K562 (cell line): ENCODE measurements around the gene C22orf31. TPM values are rescaled to one million over a fixed set of nuclear protein-coding genes. Genes with fewer than 3 reads are reported as not detected.

Source experiments
- ATAC-seq: fragments of 200-7000 bp; cut with Tn5 transposase; 3 replicates; pipeline ENCODE4 v1.9.1; 2020; ENCODE audit warnings: moderate library complexity
- BruUV-seq: library from RNA; stranded (reverse); fragments of 400-500 nt; replicated peaks from 2 replicates; lab custom pipeline; 2021; lab: Mats Ljungman, UMichigan
- CTCF ChIA-PET: fragments of 300-600 bp; formaldehyde crosslinking; extraction: SDS; loops from one replicate; lab custom pipeline; 2021; ENCODE audit warnings: low intra/inter-chr PET ratio; lab: Yijun Ruan, JAX
- POLR2A ChIA-PET: fragments of 300-600, 350-650 bp; sonication (Branson Sonifier 250); formaldehyde crosslinking; extraction: SDS; loops from one replicate; lab custom pipeline; 2021; ENCODE audit warnings: antibody characterized with exemption, inconsistent platforms; lab: Yijun Ruan, JAX
- DNase-seq, 4 experiments: peaks; one replicate each; pipeline versions ENCODE4 v3.0.0 to v3.0.0-alpha.2; 2011 to 2018; ENCODE audit warnings: low spot score in 3 of 4, mixed read lengths in 3 of 4; ENCODE audit errors: extremely low read depth in 1 of 4
- FAIRE-seq: peaks from 2 replicates; lab custom pipeline; 2011; peaks lifted over from hg19 to GRCh38; lab: Jason Lieb, UNC
- H2AFZ ChIP-seq: 2 replicates; pipeline ENCODE4 v1.6.0; 2011; ENCODE audit warnings: low read depth, low read length, control low read depth, inconsistent platforms
- H3K27ac ChIP-seq: fragments of 200-600 bp; 3 replicates; pipeline ENCODE4 v1.8.0; 2011; ENCODE audit warnings: low read depth, mild to moderate bottlenecking, control low read depth, inconsistent platforms, low read length, moderate library complexity, mixed read lengths; ENCODE audit errors: extremely low read depth
- H3K27me3 ChIP-seq, 2 experiments: fragments of 300-600 bp in 1 of 2; 2 replicates in 1 of 2; 3 replicates in 1 of 2; pipeline versions ENCODE4 v1.6.0 to v1.8.0; 2011; ENCODE audit warnings: inconsistent platforms in 2 of 2, low read length in 2 of 2, mild to moderate bottlenecking in 1 of 2, mixed read lengths in 1 of 2, moderate library complexity in 1 of 2; ENCODE audit not compliant: control insufficient read depth in 2 of 2, insufficient read depth in 2 of 2
- H3K36me3 ChIP-seq: fragments of 300-600 bp; 3 replicates; pipeline ENCODE4 v1.8.0; 2011; ENCODE audit warnings: mild to moderate bottlenecking, low read length, inconsistent platforms; ENCODE audit not compliant: control insufficient read depth, insufficient read depth
- H3K4me1 ChIP-seq, 2 experiments: fragments of 200-600 bp in 1 of 2; replicated peaks in 1 of 2; 2 replicates in 1 of 2; 3 replicates in 1 of 2; pipeline versions ENCODE4 v1.5.1 to v1.8.0; 2011; ENCODE audit warnings: inconsistent platforms in 2 of 2, low read length in 2 of 2, mild to moderate bottlenecking in 1 of 2, mixed read lengths in 1 of 2, moderate library complexity in 1 of 2; ENCODE audit not compliant: control insufficient read depth in 2 of 2, insufficient read depth in 2 of 2
- H3K4me2 ChIP-seq: 2 replicates; pipeline ENCODE4 v1.6.1; 2011; ENCODE audit warnings: low read length, control low read depth, inconsistent platforms, mixed read lengths; ENCODE audit not compliant: insufficient read depth
- H3K4me3 ChIP-seq: fragments of 200-600 bp; sonication (generic), shearing (Covaris generic); 2 replicates; pipeline ENCODE4 v1.5.1; 2016; ENCODE audit warnings: control low read depth, inconsistent platforms
- H3K79me2 ChIP-seq: fragments of 200-600 bp; 3 replicates; pipeline ENCODE4 v1.8.0; 2011; ENCODE audit warnings: low read length, inconsistent platforms; ENCODE audit not compliant: control insufficient read depth, insufficient read depth
- H3K9ac ChIP-seq, 2 experiments: 2 replicates each; pipeline versions ENCODE4 v1.6.0 to v1.6.1; 2011; ENCODE audit warnings: low read depth in 2 of 2, low read length in 2 of 2, control low read depth in 1 of 2, inconsistent platforms in 1 of 2, mild to moderate bottlenecking in 1 of 2, mixed read lengths in 1 of 2; ENCODE audit not compliant: insufficient read depth in 1 of 2
- H3K9me1 ChIP-seq: one replicate; pipeline ENCODE4 v1.6.0; 2011; ENCODE audit warnings: inconsistent platforms, mild to moderate bottlenecking, low read length, moderate library complexity; ENCODE audit not compliant: control insufficient read depth, insufficient read depth
- H3K9me3 ChIP-seq: replicated peaks from 2 replicates; pipeline ENCODE4 v1.5.1; 2011; ENCODE audit warnings: low read depth, low read length, inconsistent platforms; ENCODE audit not compliant: control insufficient read depth, insufficient read depth
- H4K20me1 ChIP-seq: replicated peaks from 2 replicates; pipeline ENCODE4 v1.6.1; 2011; ENCODE audit warnings: low read length, inconsistent platforms, mixed read lengths; ENCODE audit not compliant: control insufficient read depth, insufficient read depth
- BRD4 ChIP-seq: fragments of 200-600 bp; sonication (generic); IDR thresholded peaks from 2 replicates; pipeline ENCODE4 v1.6.1; 2017; ENCODE audit warnings: inconsistent platforms
- EGR1 ChIP-seq: fragments of 450-650 bp; conservative IDR thresholded peaks from 2 replicates; pipeline ENCODE4 v1.6.1; 2017; ENCODE audit warnings: mild to moderate bottlenecking
- GTF2F1 ChIP-seq: IDR thresholded peaks from 2 replicates; pipeline ENCODE4 v1.6.1; 2011; ENCODE audit warnings: low read depth, low read length, improper control_type of control experiment
- HDGF ChIP-seq: fragments of 450-650 bp; IDR thresholded peaks from 2 replicates; pipeline ENCODE4 v1.6.1; 2016
- MAFG ChIP-seq: fragments of 450-650 bp; conservative IDR thresholded peaks from 2 replicates; pipeline ENCODE4 v1.6.1; 2016; ENCODE audit warnings: missing genetic modification characterization, missing compliant biosample characterization
- SAP30 ChIP-seq: fragments of 200-600 bp; sonication (generic); IDR thresholded peaks from 2 replicates; pipeline ENCODE4 v1.6.1; 2012; ENCODE audit warnings: borderline replicate concordance, low read depth, mild to moderate bottlenecking, moderate library complexity, low read length, control low read depth, inconsistent platforms; ENCODE audit not compliant: insufficient read depth, poor library complexity, severe bottlenecking
- ZNF354B ChIP-seq: fragments of 250-450 bp; sonication (Bioruptor Pico); IDR thresholded peaks from 2 replicates; pipeline ENCODE4 v1.4.0; 2020
- ZNF584 ChIP-seq: fragments of 200-800 bp; sonication (Bioruptor generic); IDR thresholded peaks from 2 replicates; pipeline ENCODE4 v1.6.1; 2016; ENCODE audit warnings: low read depth, mild to moderate bottlenecking, missing genetic modification characterization, missing compliant biosample characterization
- WGBS: fragments of 100-300 bp; shearing (Covaris generic); methylation state at CpG from one replicate; pipeline ENCODE4 v1.1.6; 2016; ENCODE audit warnings: low coverage, mixed read lengths; ENCODE audit not compliant: insufficient coverage; ENCODE audit errors: missing lambda C conversion rate; 5-methylcytosine and 5-hydroxymethylcytosine counted together
- in situ Hi-C: fragments of 300-500 bp; cut with MboI; formaldehyde crosslinking; loops from 4 replicates; pipeline ENCODE4 v1.15.0; 2018; ENCODE audit warnings: inconsistent platforms, mixed read lengths
- intact Hi-C: fragments of 100-400 bp; cut with micrococcal nuclease; formaldehyde crosslinking; loops from 2 replicates; pipeline ENCODE4 v1.14.2; 2022
- polyA plus RNA-seq, 8 experiments: library from polyadenylated mRNA; depleted of rRNA in 4 of 8; stranded (reverse) in 5 of 8; unstranded in 3 of 8; fragments of >200 nt; fragmentation: Nextera tagmentation in 2 of 8; fragmentation: Illumina TruSeq in 1 of 8; extraction: Ambion mirVana in 2 of 8; extraction: Trizol in 1 of 8; gene quantifications; 2 replicates each; pipeline versions ENCODE4 v1.2.1 to v1.2.3, GENCODE V29; 2011 to 2014; ENCODE audit warnings: inconsistent platforms in 1 of 8, missing spikeins in 1 of 8
- total RNA-seq, 7 experiments: library from RNA; depleted of rRNA in 6 of 7; stranded (reverse); fragments of >200 nt in 6 of 7; fragmentation: Illumina TruSeq in 2 of 7; extraction: Trizol in 2 of 7; gene quantifications; 2 replicates each; pipeline versions ENCODE4 v1.2.1 to v1.2.3, GENCODE V29; 2011 to 2021; ENCODE audit warnings: low replicate concordance in 1 of 7
- TF ChIP-seq, protein P1 (sequence below): fragments of 250-450 bp; sonication (Bioruptor Pico); IDR thresholded peaks from 2 replicates; pipeline ENCODE4 v1.5.0; 2021; ENCODE audit warnings: mild to moderate bottlenecking, moderate library complexity
- TF ChIP-seq, protein P2 (sequence below): fragments of 250-450 bp; sonication (Bioruptor Pico); IDR thresholded peaks from 2 replicates; pipeline ENCODE4 v1.4.0; 2020; ENCODE audit warnings: mild to moderate bottlenecking
- TF ChIP-seq, protein P3 (sequence below): IDR thresholded peaks from 2 replicates; pipeline ENCODE4 v1.6.1; 2016; ENCODE audit warnings: missing genetic modification characterization, missing compliant biosample characterization
- TF ChIP-seq, protein P4 (sequence below): sonication (generic); formaldehyde crosslinking; IDR thresholded peaks from 2 replicates; pipeline ENCODE4 v1.8.0; 2022; ENCODE audit warnings: missing genetic modification reagents, mild to moderate bottlenecking, borderline replicate concordance

C22orf31 gene
- total and polyA plus RNA-seq, 9 of the 15 experiments (the other 6 are each of a cell fraction or from before 2014, with no cell fraction given), result not detected

DNA sequence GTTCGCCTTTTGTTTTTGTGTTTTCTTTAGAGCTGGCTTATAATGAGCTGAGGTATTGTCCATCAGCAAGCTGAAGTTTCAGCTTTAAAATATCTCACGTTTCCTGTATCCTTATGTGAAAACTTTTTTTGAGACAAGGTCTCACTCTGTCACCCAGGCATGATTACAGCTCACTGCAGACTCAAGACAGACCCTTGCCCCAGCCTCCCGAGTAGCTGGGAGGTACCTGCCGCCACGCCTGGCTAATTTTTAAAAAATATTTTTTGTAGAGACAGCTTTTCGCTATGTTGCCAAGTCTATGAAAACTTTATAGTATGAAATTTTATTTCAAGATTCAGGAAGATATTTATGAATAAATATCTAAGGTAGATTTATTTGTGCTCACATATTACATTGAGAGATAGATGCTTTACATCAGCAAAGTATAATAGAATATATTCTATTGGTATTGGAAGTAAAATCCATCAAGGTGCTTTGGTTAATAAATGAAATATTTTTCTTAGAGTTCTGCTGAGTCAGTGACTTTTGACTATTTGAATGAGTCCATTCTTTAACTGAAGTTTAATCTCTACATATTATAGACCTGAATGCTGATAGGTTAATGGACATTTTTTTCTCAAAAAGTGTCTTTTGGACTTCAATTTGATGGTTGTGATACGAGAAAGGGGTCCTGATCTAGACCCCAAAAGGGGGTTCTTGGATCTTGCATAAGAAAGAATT is 21.4 kb upstream of the C22orf31 start:
- DNase-seq (no peak), ATAC-seq (no peak), FAIRE-seq (no peak)
- H3K27me3 ChIP-seq, result no peaks in the 10 kb centered on the region
- ChIA-PET CTCF (no interaction called here), POLR2A (interaction anchor here (0.9 to 1.2 kb wide), 2 partner anchors 8 to 11 kb away, joined by 3 to 5 read pairs; no protein-coding TSS in a partner anchor)
- no peak overlapping the region for H3K4me3 ChIP-seq
- in situ Hi-C loops, result no loop called here
- H3K4me2 ChIP-seq, result no peak overlapping the region
- H3K4me1 ChIP-seq, result peaks cover 5 to 37% of the 10 kb centered on the region in 2 experiments; a peak in 4 of 5 replicates
- H3K27ac ChIP-seq, result no peak overlapping the region
- H3K36me3 ChIP-seq, result no peaks in the 10 kb centered on the region
- H3K79me2 ChIP-seq, result no peaks in the 10 kb centered on the region; the same call in 2 of the 3 replicates
- H4K20me1 ChIP-seq, result no peaks in the 10 kb centered on the region
- no TSS peak for BruUV-seq
- intact Hi-C loops, result no loop called here
- H2AFZ ChIP-seq, result no peak overlapping the region
- WGBS, result 68% methylated on average over 7 of the region's 7 CpGs
- no peaks in the 10 kb centered on the region for H3K9me1 ChIP-seq
- H3K9ac ChIP-seq, result no peak overlapping the region
- no peaks in the 10 kb centered on the region for H3K9me3 ChIP-seq
- TF ChIP-seq, protein P1, sequence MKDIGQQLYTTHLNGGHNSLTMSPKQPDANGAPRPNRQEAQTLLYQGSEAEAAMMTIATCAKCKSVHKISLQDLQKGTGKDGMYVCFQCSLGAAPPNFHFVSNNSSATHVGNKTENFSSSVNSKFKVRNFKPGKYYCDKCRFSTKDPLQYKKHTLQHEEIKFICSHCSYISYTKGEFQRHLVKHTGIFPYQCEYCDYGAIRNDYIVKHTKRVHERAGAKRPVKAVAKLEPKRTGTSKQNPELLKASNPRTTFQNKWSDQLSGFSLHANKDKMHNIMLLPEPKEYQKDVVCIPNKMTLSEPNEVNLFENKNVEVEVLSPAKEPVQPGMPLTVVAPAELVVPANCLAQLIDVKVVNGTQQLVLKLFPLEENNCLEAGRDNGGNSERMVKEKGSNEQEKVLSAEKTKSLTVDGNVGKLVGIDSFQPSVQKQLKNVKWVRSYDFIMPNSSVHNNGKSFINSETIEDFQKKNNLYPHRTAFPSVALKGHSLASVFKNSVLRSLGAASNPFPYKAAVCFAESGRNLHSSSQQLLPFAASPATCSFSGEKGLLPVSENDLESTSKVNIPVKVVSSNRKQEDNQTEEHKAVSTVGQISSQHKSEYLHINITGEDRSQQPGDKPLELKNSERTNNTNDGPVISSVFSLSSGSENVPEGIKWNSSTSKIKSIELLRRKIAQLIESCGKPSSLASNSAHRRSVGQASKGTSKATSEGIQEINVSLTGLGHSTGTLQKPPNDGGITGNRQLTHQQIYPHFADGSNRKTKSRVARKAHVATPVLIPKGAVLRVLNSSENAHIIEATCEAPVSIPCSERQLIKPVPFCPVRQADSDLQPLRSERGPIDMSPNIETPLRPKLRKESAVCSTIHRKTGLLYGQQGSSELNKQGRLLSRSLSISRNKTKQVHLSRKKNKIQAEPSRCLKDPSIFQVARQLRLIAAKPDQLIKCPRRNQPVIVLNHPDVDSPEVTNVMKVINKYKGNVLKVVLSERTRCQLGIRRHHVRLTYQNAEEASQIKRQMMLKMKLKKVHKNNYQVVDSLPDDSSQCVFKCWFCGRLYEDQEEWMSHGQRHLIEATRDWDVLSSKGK (CRISPR knock-in tag), result no peak
- TF ChIP-seq ZNF354B (CRISPR knock-in tag) (no peak), BRD4 (no peak), ZNF584 (CRISPR knock-in tag) (0 out of 2 replicates have a peak, but pooled peaks have one; percentile 6), HDGF (no peak), MAFG (tag) (peak; percentile 82), GTF2F1 (no peak), EGR1 (no peak), SAP30 (no peak)
- TF ChIP-seq, protein P2, sequence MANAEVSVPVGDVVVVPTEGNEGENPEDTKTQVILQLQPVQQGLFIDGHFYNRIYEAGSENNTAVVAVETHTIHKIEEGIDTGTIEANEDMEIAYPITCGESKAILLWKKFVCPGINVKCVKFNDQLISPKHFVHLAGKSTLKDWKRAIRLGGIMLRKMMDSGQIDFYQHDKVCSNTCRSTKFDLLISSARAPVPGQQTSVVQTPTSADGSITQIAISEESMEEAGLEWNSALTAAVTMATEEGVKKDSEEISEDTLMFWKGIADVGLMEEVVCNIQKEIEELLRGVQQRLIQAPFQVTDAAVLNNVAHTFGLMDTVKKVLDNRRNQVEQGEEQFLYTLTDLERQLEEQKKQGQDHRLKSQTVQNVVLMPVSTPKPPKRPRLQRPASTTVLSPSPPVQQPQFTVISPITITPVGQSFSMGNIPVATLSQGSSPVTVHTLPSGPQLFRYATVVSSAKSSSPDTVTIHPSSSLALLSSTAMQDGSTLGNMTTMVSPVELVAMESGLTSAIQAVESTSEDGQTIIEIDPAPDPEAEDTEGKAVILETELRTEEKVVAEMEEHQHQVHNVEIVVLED, result no peak
- TF ChIP-seq, protein P3, sequence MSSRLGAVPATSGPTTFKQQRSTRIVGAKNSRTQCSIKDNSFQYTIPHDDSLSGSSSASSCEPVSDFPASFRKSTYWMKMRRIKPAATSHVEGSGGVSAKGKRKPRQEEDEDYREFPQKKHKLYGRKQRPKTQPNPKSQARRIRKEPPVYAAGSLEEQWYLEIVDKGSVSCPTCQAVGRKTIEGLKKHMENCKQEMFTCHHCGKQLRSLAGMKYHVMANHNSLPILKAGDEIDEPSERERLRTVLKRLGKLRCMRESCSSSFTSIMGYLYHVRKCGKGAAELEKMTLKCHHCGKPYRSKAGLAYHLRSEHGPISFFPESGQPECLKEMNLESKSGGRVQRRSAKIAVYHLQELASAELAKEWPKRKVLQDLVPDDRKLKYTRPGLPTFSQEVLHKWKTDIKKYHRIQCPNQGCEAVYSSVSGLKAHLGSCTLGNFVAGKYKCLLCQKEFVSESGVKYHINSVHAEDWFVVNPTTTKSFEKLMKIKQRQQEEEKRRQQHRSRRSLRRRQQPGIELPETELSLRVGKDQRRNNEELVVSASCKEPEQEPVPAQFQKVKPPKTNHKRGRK (tag), result no peak
- TF ChIP-seq, protein P4, sequence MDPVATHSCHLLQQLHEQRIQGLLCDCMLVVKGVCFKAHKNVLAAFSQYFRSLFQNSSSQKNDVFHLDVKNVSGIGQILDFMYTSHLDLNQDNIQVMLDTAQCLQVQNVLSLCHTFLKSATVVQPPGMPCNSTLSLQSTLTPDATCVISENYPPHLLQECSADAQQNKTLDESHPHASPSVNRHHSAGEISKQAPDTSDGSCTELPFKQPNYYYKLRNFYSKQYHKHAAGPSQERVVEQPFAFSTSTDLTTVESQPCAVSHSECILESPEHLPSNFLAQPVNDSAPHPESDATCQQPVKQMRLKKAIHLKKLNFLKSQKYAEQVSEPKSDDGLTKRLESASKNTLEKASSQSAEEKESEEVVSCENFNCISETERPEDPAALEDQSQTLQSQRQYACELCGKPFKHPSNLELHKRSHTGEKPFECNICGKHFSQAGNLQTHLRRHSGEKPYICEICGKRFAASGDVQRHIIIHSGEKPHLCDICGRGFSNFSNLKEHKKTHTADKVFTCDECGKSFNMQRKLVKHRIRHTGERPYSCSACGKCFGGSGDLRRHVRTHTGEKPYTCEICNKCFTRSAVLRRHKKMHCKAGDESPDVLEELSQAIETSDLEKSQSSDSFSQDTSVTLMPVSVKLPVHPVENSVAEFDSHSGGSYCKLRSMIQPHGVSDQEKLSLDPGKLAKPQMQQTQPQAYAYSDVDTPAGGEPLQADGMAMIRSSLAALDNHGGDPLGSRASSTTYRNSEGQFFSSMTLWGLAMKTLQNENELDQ (CRISPR knock-in tag), result no peak
